ENCODE measurements around the gene TEX52. TPM values are rescaled to one million over a fixed set of nuclear protein-coding genes. Genes with fewer than 3 reads are reported as not detected.

Gene TEX52
- total RNA-seq, 1 donor from 2014 or later = not detected

- Mint-ChIP-seq H3K27me3 (no peaks in the 10 kb centered on the region), H3K4me1 (ENCODE audit: unreplicated experiment) (no peaks in the 10 kb centered on the region), H3K36me3 (peaks cover 35% of the 10 kb centered on the region), H3K9me3 (peaks cover 5% of the 10 kb centered on the region), H3K4me3 (no peak overlapping the region), H3K27ac (peak overlapping the region; percentile 77)
- DNase-seq (ENCODE audit: extremely low spot score, unreplicated experiment) = no peak
- TF ChIP-seq, protein P1, sequence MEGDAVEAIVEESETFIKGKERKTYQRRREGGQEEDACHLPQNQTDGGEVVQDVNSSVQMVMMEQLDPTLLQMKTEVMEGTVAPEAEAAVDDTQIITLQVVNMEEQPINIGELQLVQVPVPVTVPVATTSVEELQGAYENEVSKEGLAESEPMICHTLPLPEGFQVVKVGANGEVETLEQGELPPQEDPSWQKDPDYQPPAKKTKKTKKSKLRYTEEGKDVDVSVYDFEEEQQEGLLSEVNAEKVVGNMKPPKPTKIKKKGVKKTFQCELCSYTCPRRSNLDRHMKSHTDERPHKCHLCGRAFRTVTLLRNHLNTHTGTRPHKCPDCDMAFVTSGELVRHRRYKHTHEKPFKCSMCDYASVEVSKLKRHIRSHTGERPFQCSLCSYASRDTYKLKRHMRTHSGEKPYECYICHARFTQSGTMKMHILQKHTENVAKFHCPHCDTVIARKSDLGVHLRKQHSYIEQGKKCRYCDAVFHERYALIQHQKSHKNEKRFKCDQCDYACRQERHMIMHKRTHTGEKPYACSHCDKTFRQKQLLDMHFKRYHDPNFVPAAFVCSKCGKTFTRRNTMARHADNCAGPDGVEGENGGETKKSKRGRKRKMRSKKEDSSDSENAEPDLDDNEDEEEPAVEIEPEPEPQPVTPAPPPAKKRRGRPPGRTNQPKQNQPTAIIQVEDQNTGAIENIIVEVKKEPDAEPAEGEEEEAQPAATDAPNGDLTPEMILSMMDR (conservative IDR thresholded peaks at IDR 0.05) = no peak
Measured at GRCh38 chr12:2806700-2807099, 50.1 kb downstream of the TEX52 start.

- TF ChIP-seq, protein P1 (conservative IDR thresholded peaks at IDR 0.05) = no peak
- Mint-ChIP-seq H3K4me3 (no peak overlapping the region), H3K27me3 (no peaks in the 10 kb centered on the region), H3K4me1 (ENCODE audit: unreplicated experiment) (no peaks in the 10 kb centered on the region), H3K27ac (peak overlapping the region; percentile 32), H3K36me3 (peaks cover 49% of the 10 kb centered on the region), H3K9me3 (peaks cover 5% of the 10 kb centered on the region)
- DNase-seq (ENCODE audit: extremely low spot score, unreplicated experiment) = no peak
Measured at GRCh38 chr12:2805143-2805520, 51.7 kb downstream of the TEX52 start.

GRCh38 chr12:2804393-2805142 is 52.3 kb downstream of the TEX52 start:
- H3K27ac Mint-ChIP-seq = peak overlapping the region; percentile 32
- no peaks in the 10 kb centered on the region for H3K27me3 Mint-ChIP-seq
- DNase-seq (ENCODE audit: extremely low spot score, unreplicated experiment) = no peak
- TF ChIP-seq, protein P1 (conservative IDR thresholded peaks at IDR 0.05) = no peak
- peaks cover 5% of the 10 kb centered on the region for H3K9me3 Mint-ChIP-seq
- peaks cover 54% of the 10 kb centered on the region for H3K36me3 Mint-ChIP-seq
- H3K4me3 Mint-ChIP-seq = no peak overlapping the region
- H3K4me1 Mint-ChIP-seq (ENCODE audit: unreplicated experiment) = no peaks in the 10 kb centered on the region

GRCh38 chr12:2803635-2804392 is 53.0 kb downstream of the TEX52 start:
- Mint-ChIP-seq H3K4me3 (no peak overlapping the region), H3K36me3 (peaks cover 62% of the 10 kb centered on the region), H3K27me3 (no peaks in the 10 kb centered on the region), H3K4me1 (ENCODE audit: unreplicated experiment) (no peaks in the 10 kb centered on the region), H3K9me3 (peaks cover 5% of the 10 kb centered on the region), H3K27ac (peak overlapping the region; percentile 13)
- DNase-seq (ENCODE audit: extremely low spot score, unreplicated experiment) = no peak
- TF ChIP-seq, protein P1 (conservative IDR thresholded peaks at IDR 0.05) = no peak

- TF ChIP-seq, protein P1 (conservative IDR thresholded peaks at IDR 0.05) = no peak
- DNase-seq (ENCODE audit: extremely low spot score, unreplicated experiment) = no peak
- H3K4me3 Mint-ChIP-seq = no peak overlapping the region
- H3K27me3 Mint-ChIP-seq = peaks cover 4% of the 10 kb centered on the region
- H3K27ac Mint-ChIP-seq = peak overlapping the region; percentile 44
- H3K4me1 Mint-ChIP-seq (ENCODE audit: unreplicated experiment) = no peaks in the 10 kb centered on the region
- peaks cover 81% of the 10 kb centered on the region for H3K36me3 Mint-ChIP-seq
- H3K9me3 Mint-ChIP-seq = no peaks in the 10 kb centered on the region
Measured at GRCh38 chr12:2801044-2801783, 55.6 kb downstream of the TEX52 start.
